ENCODE results near the gene DOCK6. TPM values are rescaled to one million over a fixed set of nuclear protein-coding genes. Genes with fewer than 3 reads are reported as not detected.

Gene DOCK6
- total and polyA plus RNA-seq, 2 of the 13 experiments (the other 11 are each of a cell fraction or from before 2014, with no cell fraction given) = 5.4 to 38.1 TPM

DNA sequence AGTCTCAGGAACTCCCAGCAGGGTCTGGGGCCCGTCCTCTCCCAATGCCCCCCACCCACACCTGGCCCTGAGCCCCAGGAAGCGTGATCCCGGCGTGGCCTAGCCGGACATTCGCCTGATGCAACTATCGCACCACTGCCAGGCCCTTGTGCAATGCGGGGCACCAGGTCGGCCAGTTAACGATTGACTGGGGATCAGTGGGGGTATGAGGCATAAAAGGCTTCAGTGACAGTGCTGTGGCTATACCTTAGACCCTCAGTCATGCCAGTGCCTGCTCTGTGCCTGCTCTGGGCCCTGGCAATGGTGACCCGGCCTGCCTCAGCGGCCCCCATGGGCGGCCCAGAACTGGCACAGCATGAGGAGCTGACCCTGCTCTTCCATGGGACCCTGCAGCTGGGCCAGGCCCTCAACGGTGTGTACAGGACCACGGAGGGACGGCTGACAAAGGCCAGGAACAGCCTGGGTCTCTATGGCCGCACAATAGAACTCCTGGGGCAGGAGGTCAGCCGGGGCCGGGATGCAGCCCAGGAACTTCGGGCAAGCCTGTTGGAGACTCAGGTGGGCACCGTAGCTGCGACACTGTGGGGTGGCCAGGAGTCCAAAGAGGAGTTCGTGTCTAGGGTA lies 22.8 kb downstream of the DOCK6 start, which contains the start of gene ANGPTL8 (continued):
- TF ChIP-seq TBP (CRISPR knock-in tag; IDR thresholded peaks at IDR 0.05) = no peak
- peak; percentile 93 for TF ChIP-seq RXRB (CRISPR knock-in tag; IDR thresholded peaks at IDR 0.05; ENCODE audit: borderline replicate concordance)
- peak; percentile 96 for TF ChIP-seq ZNF318 (CRISPR knock-in tag; IDR thresholded peaks at IDR 0.05)
- 0 out of 2 replicates have a peak, but pooled peaks have one; percentile 50 for TF ChIP-seq SNAPC2 (CRISPR knock-in tag; IDR thresholded peaks at IDR 0.05)
- peak; percentile 38; the same call in 1 of the 2 replicates for TF ChIP-seq ZNF629 (CRISPR knock-in tag; conservative IDR thresholded peaks at IDR 0.05)
- TF ChIP-seq ATF5 (CRISPR knock-in tag; IDR thresholded peaks at IDR 0.05; ENCODE audit: low read depth) = peak; percentile 92; the same call in 1 of the 2 replicates
- peak; percentile 85 for TF ChIP-seq ZMYM4 (CRISPR knock-in tag; IDR thresholded peaks at IDR 0.05)
- peak; percentile 74 for TF ChIP-seq MIXL1 (CRISPR knock-in tag; IDR thresholded peaks at IDR 0.05)
- TF ChIP-seq ZNF280B (CRISPR knock-in tag; IDR thresholded peaks at IDR 0.05; ENCODE audit: borderline replicate concordance) = peak; percentile 93
- TF ChIP-seq ZHX1 (CRISPR knock-in tag; IDR thresholded peaks at IDR 0.05; ENCODE audit: low read depth) = peak; percentile 95
- TF ChIP-seq SATB2 (CRISPR knock-in tag; IDR thresholded peaks at IDR 0.05) = no peak; the same call in 1 of the 2 replicates
- peak; percentile 83 for TF ChIP-seq ZBTB26 (CRISPR knock-in tag; IDR thresholded peaks at IDR 0.05; ENCODE audit: borderline replicate concordance)
- peak; percentile 89 for TF ChIP-seq AGO2 (optimal IDR thresholded peaks at IDR 0.05; ENCODE audit: low read depth, low read length)
- peak; percentile 29; the same call in 1 of the 2 replicates for TF ChIP-seq ETV6 (CRISPR knock-in tag; conservative IDR thresholded peaks at IDR 0.05)

Data from HepG2 (cell line).